DMS153 (cell line): Measurements from ENCODE around the gene SCUBE1.
"Not testable (repeated sequence)": the region's sequence is repeated elsewhere in the genome, so short reads cannot be mapped to it uniquely, and the experiment has no call there.

Experiments
- DNase-seq: peaks from one replicate; lab custom pipeline; 2025; lab: John Stamatoyannopoulos, UW

Gene SCUBE1

GRCh38 chr22:43301866-43302265, 41.3 kb downstream of the SCUBE1 start:
- DNase-seq, result no peak

- no peak for DNase-seq
Measured at GRCh38 chr22:43300891-43301676, 42.1 kb downstream of the SCUBE1 start.

GRCh38 chr22:43299736-43300135, 43.4 kb downstream of the SCUBE1 start:
- no peak for DNase-seq

GRCh38 chr22:43298062-43298801, 44.9 kb downstream of the SCUBE1 start:
- no peak for DNase-seq

- no peak for DNase-seq
Measured at GRCh38 chr22:43297270-43298061, 45.7 kb downstream of the SCUBE1 start.

- no peak for DNase-seq
Measured at GRCh38 chr22:43296276-43296902, 46.8 kb downstream of the SCUBE1 start.

- DNase-seq, result no peak
Measured at GRCh38 chr22:43295660-43296059, 47.5 kb downstream of the SCUBE1 start.

GRCh38 chr22:43295173-43295572, 48.0 kb downstream of the SCUBE1 start:
- no peak for DNase-seq

- peak; percentile 90 for DNase-seq
Measured at GRCh38 chr22:43293655-43294392, 49.3 kb downstream of the SCUBE1 start.

GRCh38 chr22:43293259-43293654, 49.9 kb downstream of the SCUBE1 start:
- peak; percentile 48 for DNase-seq

GRCh38 chr22:43292630-43293018, 50.5 kb downstream of the SCUBE1 start:
- DNase-seq, result peak; percentile 49

GRCh38 chr22:43291381-43291780, 51.8 kb downstream of the SCUBE1 start:
- no peak for DNase-seq

- DNase-seq, result no peak
Measured at GRCh38 chr22:43289976-43290721, 53.0 kb downstream of the SCUBE1 start.

- DNase-seq, result no peak
Measured at GRCh38 chr22:43289531-43289963, 53.6 kb downstream of the SCUBE1 start.

- no peak for DNase-seq
Measured at GRCh38 chr22:43288807-43289420, 54.3 kb downstream of the SCUBE1 start.

- no peak for DNase-seq
Measured at GRCh38 chr22:43288378-43288777, 54.8 kb downstream of the SCUBE1 start.

GRCh38 chr22:43287441-43287840, 55.7 kb downstream of the SCUBE1 start:
- no peak for DNase-seq

GRCh38 chr22:43281394-43281793, 61.8 kb downstream of the SCUBE1 start:
- DNase-seq, result no peak

- DNase-seq, result not testable (repeated sequence)
Measured at GRCh38 chr22:43280523-43280886, 62.7 kb downstream of the SCUBE1 start.

- no peak for DNase-seq
Measured at GRCh38 chr22:43279867-43280522, 63.2 kb downstream of the SCUBE1 start.
